Measurements from ENCODE around the gene DYNLT2. TPM values are rescaled to one million over a fixed set of nuclear protein-coding genes. Genes with fewer than 3 reads are reported as not detected.

The DYNLT2 gene
- total RNA-seq = 0.74 and 1.2 TPM in 2 replicates

GRCh38 chr6:169751242-169752073, at the start of gene DYNLT2, which contains the start of gene ERMARD:
Gene DYNLT2 (minus strand): TSS chr6:169751572. CDS start chr6:169751458, 114 bp downstream.
Gene ERMARD (plus strand): TSS chr6:169751622. CDS start chr6:169751658, 36 bp downstream.
- peak; percentile 96 for DNase-seq

- DNase-seq = no peak
These were observed 49.5 kb upstream of the DYNLT2 start for GRCh38 chr6:169800668-169801395.

- DNase-seq = no peak
These were observed 48.8 kb upstream of the DYNLT2 start for GRCh38 chr6:169800116-169800667.

- DNase-seq = no peak
These were observed 48.1 kb upstream of the DYNLT2 start for GRCh38 chr6:169799474-169799926.

GRCh38 chr6:169798764-169799473, 47.5 kb upstream of the DYNLT2 start:
- DNase-seq = no peak

GRCh38 chr6:169795196-169795595, 43.8 kb upstream of the DYNLT2 start:
- no peak for DNase-seq

GRCh38 chr6:169794317-169795055, 43.1 kb upstream of the DYNLT2 start:
- DNase-seq = no peak

- DNase-seq = no peak
These were observed 42.0 kb upstream of the DYNLT2 start for GRCh38 chr6:169793408-169793807.

GRCh38 chr6:169792306-169793015, 41.1 kb upstream of the DYNLT2 start:
- no peak for DNase-seq

GRCh38 chr6:169791721-169792131, 40.4 kb upstream of the DYNLT2 start:
- DNase-seq = no peak

GRCh38 chr6:169789944-169790927, 38.9 kb upstream of the DYNLT2 start:
- DNase-seq = peak; percentile 77

- DNase-seq = no peak
These were observed 38.0 kb upstream of the DYNLT2 start for GRCh38 chr6:169789146-169789943.

- DNase-seq = no peak
These were observed 37.4 kb upstream of the DYNLT2 start for GRCh38 chr6:169788809-169789145.

- DNase-seq = no peak
These were observed 36.4 kb upstream of the DYNLT2 start for GRCh38 chr6:169787797-169788196.

GRCh38 chr6:169786349-169786748, 35.0 kb upstream of the DYNLT2 start:
- no peak for DNase-seq

GRCh38 chr6:169785566-169785965, 34.2 kb upstream of the DYNLT2 start:
- DNase-seq = no peak

GRCh38 chr6:169784821-169785340, 33.5 kb upstream of the DYNLT2 start:
- DNase-seq = no peak

- DNase-seq = no peak
These were observed 32.8 kb upstream of the DYNLT2 start for GRCh38 chr6:169783971-169784820.

Measured in dermis blood vessel endothelial cell (primary cell).